HG02623 (cell line): Measurements from ENCODE around the gene PARVB.

Experiments used
- ATAC-seq: cut with Tn5 transposase; IDR thresholded peaks from one replicate; pipeline ENCODE4 v1.9.1; 2021; ENCODE audit warnings: moderate library complexity; ENCODE audit not compliant: unreplicated experiment

The PARVB gene

GRCh38 chr22:44179989-44180705 lies 156.0 kb downstream of the PARVB start:
- no peak for ATAC-seq

DNA sequence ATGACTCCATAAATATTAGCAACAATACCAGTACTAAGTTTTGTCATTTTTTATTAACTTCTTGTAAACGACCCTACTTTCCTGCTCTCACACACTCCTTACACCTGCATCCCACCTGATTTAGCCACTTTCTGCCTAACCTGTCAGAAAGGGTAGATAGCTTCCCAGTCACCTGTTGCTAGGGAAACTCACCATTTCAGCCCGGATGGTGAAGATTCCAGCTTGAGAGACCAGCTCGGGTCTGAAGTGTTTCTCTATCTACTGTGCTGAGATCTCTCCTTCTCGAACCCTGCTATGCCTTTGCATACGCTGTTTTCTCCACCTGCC lies 156.6 kb downstream of the PARVB start, which contains the start of gene PARVG:
PARVG (plus strand) TSS at position 220 of the 327 bp plus-strand sequence. CDS start 2,405 bp downstream, outside the sequence.
- peak; percentile 42 for ATAC-seq

GRCh38 chr22:44181033-44181911 lies 157.2 kb downstream of the PARVB start:
- no peak for ATAC-seq

GRCh38 chr22:44181912-44182587 lies 157.9 kb downstream of the PARVB start:
- ATAC-seq, result no peak

DNA sequence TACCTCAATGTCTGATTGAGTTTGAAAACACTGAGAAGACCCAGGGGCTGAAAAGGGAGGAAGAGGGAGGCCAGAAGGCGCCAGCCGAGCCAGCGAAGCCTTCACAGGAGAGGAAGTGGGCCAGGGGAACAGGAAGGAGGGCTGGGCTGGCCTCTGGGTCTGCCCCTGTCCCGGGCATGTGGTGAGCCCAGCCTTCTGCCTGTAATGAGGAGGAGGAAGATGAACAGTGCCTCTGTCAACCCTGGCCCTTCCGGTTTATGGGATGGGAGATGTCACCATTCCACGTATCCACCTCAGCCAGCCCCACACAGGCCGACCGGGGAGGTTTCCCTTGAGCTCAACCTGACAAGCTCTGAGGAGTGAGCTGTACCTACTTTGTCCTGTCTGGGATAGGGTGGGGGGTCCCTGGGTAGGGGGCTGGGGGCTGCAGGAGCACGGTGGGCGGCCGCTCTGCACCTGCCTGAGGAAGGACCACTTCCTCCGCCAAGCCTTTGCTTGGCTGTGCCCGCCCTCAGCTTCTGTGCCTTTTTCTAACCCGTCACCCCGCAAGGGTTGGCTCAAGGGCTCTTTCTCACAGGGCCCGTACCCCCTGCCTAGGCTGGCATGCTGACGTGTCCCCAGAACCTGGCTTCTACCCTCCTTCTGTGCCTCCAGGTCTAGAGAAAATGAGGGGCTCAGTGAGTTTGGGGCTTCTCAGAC lies 158.6 kb downstream of the PARVB start:
- ATAC-seq, result no peak

GRCh38 chr22:44183287-44183588 lies 159.1 kb downstream of the PARVB start:
- no peak for ATAC-seq

DNA sequence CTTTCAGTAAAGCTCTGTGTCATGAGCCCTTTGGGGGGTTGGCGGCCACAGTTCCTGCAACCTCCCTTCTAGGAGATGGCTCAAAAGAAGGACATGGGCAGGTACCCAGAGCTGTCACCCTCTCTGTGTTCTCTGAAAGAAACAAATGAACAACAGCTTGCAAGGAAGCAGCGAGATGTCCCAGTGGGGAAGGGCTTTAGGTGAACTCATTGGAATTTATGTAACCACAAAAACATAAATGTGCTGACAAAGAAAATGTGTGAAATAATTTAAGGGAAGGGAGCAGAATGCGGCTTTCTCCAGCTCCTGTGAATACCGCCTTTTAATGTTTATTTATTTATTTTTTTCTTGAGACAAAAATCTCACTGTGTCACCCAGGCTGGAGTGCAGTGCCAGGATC lies 159.9 kb downstream of the PARVB start:
- ATAC-seq, result no peak

- ATAC-seq, result no peak
These were observed 161.4 kb downstream of the PARVB start for GRCh38 chr22:44185237-44186120.

- no peak for ATAC-seq
These were observed 162.0 kb downstream of the PARVB start for GRCh38 chr22:44186121-44186510.

DNA sequence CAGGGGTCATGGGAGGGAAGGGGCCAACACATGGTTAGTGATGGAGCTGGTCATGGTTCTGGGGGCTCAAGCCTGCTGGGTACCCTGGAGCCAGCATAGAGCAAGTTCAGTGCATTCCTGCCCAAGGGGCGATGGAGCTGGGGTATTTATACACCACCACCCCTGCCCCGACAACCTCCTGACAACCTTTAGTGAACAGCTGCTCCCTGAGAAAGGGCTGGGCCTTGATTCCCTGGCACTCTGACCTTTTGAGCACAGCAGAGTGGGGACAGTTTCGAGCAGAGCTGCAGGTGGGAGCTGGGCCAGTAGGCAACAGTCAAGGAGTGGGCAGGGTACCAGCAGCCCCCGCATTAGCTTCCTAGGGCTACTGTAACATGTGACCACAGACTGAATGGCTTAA lies 162.6 kb downstream of the PARVB start:
- ATAC-seq, result no peak

GRCh38 chr22:44187652-44188230 lies 163.6 kb downstream of the PARVB start:
- no peak for ATAC-seq

GRCh38 chr22:44188316-44188715 lies 164.2 kb downstream of the PARVB start:
- no peak for ATAC-seq

DNA sequence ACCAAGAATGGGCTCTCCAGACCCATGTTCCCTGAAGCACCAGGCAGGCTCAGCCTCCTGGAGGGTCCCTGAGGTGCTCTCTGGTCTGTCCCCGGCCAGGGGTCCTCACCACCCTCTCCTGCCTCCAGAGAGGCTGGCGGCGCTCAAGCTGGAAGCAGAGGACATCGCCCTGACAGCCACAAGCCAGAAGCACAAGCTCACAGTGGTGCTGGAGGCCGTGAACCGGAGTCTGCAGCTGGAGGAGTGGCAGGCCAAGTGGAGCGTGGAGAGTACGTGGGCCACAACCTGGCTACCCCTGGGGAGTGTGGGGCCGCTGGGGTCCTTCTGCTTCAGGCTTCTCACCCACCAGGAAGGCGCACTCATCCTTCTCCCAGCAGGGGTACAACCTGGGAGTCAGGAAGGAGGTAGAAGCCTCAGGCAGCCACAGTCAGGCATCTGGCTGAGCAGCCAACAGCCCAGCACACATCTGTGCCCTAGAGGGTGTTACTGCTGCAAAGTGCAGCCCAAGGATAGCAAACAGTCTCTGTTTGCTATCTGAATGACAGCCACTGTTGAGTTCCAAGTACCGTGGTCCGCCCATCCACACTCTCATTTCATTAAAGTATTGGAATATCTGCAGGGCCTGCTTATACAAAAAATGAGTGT lies 165.0 kb downstream of the PARVB start:
- no peak for ATAC-seq

- no peak for ATAC-seq
These were observed 166.4 kb downstream of the PARVB start for GRCh38 chr22:44190381-44190976.

DNA sequence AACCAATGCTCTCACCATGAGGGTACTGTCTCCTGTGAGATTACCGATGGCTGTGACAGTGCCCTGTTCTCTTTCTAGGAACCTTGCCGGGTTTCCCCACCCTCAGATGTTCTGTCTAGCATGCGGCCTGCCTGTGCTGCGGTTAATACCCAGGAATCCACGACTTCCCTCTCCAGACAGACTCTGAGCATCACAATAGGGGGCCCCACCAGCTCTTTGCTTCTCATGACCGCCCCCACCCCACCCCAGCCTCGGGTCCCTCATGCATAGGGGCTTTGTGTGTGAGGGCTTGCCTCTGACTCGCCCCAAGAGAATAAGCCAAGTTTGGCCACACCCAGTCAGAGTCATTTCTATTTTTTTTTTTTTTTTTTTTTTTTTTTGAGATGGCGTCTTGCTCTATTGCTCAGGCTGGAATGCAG lies 166.9 kb downstream of the PARVB start:
- ATAC-seq, result no peak

DNA sequence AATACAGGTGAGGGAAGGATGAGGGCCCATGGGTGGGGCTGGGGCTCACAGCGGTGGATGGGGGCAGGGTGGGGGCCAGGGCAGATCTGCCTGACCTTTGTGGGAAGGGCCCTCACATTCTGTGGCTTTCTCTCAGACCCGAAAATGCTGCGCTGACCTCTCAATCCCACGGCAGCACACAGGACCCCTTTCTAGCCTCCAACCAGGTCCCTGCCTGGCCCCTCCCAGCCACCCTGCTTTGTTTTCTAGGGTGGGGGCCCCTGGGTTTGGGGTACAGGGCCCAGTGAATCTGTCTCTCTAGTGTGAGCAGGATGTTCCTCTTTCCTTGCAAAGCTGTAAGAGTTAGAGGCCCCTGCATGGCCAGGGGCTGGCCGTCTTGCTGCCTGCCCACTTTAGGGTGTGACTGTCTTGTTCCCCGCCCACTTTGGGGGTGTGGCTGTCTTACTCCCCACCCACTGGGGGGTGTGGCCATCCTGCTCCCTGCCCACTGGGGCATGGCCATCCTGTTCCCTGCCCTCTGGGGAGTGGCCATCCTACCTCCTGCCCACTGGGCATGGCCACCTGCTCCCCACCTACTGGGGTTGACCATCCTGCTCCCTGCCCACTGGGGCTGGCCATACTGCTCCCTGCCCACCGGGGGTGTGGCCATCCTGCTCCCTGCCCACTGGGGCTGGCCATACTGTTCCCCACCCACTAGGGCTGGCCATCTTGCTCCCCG lies 168.2 kb downstream of the PARVB start:
- ATAC-seq, result no peak

DNA sequence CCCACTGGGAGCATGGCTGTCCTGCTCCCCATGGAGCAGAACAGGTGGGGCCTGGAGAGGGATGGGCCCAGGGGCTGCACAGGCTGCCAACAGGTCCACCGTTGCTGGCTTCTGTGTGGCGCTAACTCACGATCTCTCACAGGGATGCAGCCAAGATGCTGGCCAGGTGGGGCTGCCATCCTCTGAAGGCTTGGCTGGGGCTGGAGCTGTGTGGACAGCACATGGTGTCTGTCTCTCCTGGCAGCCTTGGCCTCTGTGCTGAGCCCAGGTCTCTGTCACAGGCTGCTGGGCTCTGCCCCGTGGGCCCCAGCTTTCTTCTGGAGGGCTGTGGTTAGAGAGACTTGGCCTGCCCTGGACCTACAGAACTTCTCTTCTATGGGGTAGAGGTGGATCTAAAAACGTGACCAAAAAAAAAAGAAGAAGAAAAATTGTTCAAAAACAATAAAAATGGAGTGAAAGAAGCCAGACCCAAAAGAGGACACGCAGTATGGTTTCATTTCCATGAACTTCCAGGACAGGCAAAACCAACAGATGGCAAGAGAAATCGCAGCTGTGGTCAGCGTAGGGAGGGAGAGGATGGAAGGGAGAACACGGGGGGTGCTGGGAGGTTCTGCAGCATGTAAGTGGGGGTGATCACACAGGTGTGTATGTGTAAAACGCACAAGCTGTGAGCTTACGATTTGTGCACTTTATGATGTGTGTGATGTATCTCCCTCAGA lies 168.9 kb downstream of the PARVB start:
- ATAC-seq, result no peak

DNA sequence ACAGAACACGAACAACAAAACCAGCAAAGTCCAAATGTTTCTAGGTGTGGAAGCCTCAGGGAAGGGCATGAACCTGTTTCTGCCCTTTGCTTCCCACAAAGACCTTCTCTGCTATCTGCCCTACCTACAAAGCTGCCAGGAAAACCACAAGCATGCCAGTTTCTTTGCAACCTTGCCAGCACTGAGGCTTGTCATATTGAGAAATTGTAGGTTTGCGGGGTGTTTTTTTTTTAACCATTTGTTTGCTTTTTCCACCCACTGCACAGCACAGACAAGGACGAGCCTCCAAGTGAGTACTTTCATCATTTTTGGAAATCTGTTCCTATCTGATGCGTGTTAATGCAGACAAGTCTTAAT lies 169.4 kb downstream of the PARVB start:
- no peak for ATAC-seq
